HCT116 (cell line): Measurements from ENCODE around the gene GPR32. TPM values are rescaled to one million over a fixed set of nuclear protein-coding genes. Genes with fewer than 3 reads are reported as not detected.

Experiments used
- ATAC-seq: fragments of 200-7000 bp; cut with Tn5 transposase; 2 replicates; pipeline ENCODE4 v1.9.1; 2020; ENCODE audit warnings: mild to moderate bottlenecking, moderate library complexity
- BruUV-seq: library from RNA; stranded (reverse); fragments of 400-500 nt; replicated peaks from 2 replicates; lab custom pipeline; 2021; lab: Mats Ljungman, UMichigan
- CTCF ChIA-PET: fragments of 300-600 bp; sonication (Branson Sonifier 250); formaldehyde crosslinking; loops from one replicate; lab custom pipeline; 2021; ENCODE audit warnings: antibody characterized with exemption; lab: Charles Lee
- POLR2A ChIA-PET: fragments of 300-600, 350-600 bp; sonication (Branson Sonifier 250); formaldehyde crosslinking; loops from one replicate; lab custom pipeline; 2021; ENCODE audit warnings: antibody characterized with exemption; lab: Charles Lee
- RAD21 ChIA-PET, 2 experiments: fragments of 300-600 bp; sonication (Branson Sonifier 250); formaldehyde crosslinking; loops; one replicate each; lab custom pipeline; 2023; ENCODE audit warnings: low total read pairs in 2 of 2; ENCODE audit not compliant: uncharacterized antibody in 2 of 2, unreplicated experiment in 2 of 2, low non-redundant PET in 1 of 2; lab: Charles Lee
- DNase-seq: peaks from one replicate; pipeline ENCODE4 v3.0.0-alpha.2; 2010; ENCODE audit warnings: low read depth, low spot score
- H2AFZ ChIP-seq: fragments of 200-600 bp; shearing (Covaris generic), sonication (generic); 2 replicates; pipeline ENCODE4 v1.6.1; 2017; ENCODE audit warnings: low read depth, mixed run types, mixed read lengths, antibody characterized with exemption, low read length; ENCODE audit not compliant: poor library complexity, severe bottlenecking
- H3K27ac ChIP-seq: 2 replicates; pipeline ENCODE4 v1.5.1; 2012; ENCODE audit warnings: low read depth, low read length
- H3K27me3 ChIP-seq: fragments of 200-600 bp; sonication (generic); 2 replicates; pipeline ENCODE4 v1.6.1; 2016; ENCODE audit warnings: mixed run types, low read length, mixed read lengths; ENCODE audit not compliant: insufficient read depth
- H3K36me3 ChIP-seq, 2 experiments: fragments of 200-500 bp in 1 of 2; fragments of 200-600 bp in 1 of 2; sonication (Bioruptor generic) in 1 of 2; sonication (generic) in 1 of 2; 2 replicates each; pipeline versions ENCODE4 v1.5.1 to v1.6.1; 2014 to 2016; ENCODE audit warnings: low read length in 2 of 2, inconsistent platforms in 1 of 2, mixed read lengths in 1 of 2, mixed run types in 1 of 2; ENCODE audit not compliant: insufficient read depth in 2 of 2, control insufficient read depth in 1 of 2
- H3K4me1 ChIP-seq, 2 experiments: fragments of 200-600 bp in 1 of 2; sonication (generic) in 1 of 2; 2 replicates each; pipeline versions ENCODE4 v1.5.1 to v1.6.1; 2012 to 2017; ENCODE audit warnings: low read length in 2 of 2, inconsistent platforms in 1 of 2, mild to moderate bottlenecking in 1 of 2, mixed read lengths in 1 of 2, mixed run types in 1 of 2, moderate library complexity in 1 of 2; ENCODE audit not compliant: insufficient read depth in 2 of 2, control insufficient read depth in 1 of 2
- H3K4me2 ChIP-seq: fragments of 200-600 bp; sonication (generic); 2 replicates; pipeline ENCODE4 v1.6.1; 2017; ENCODE audit warnings: mixed run types, low read length, mixed read lengths
- H3K4me3 ChIP-seq, 2 experiments: fragments of 200-600 bp in 1 of 2; sonication (generic) in 1 of 2; replicated peaks in 1 of 2; 2 replicates each; pipeline ENCODE4 v1.5.1; 2011 to 2016; ENCODE audit warnings: low read length in 2 of 2, control low read depth in 1 of 2, low read depth in 1 of 2, mild to moderate bottlenecking in 1 of 2, mixed read lengths in 1 of 2, mixed run types in 1 of 2
- H3K79me2 ChIP-seq: fragments of 200-600 bp; sonication (generic); 2 replicates; pipeline ENCODE4 v1.6.1; 2017; ENCODE audit warnings: mild to moderate bottlenecking, mixed run types, low read length, moderate library complexity, mixed read lengths; ENCODE audit not compliant: insufficient read depth
- H3K9ac ChIP-seq: fragments of 200-600 bp; sonication (generic); 2 replicates; pipeline ENCODE4 v1.6.1; 2016; ENCODE audit warnings: low read length, mixed read lengths
- H3K9me2 ChIP-seq: fragments of 200-600 bp; sonication (generic), shearing (Covaris generic); 2 replicates; pipeline ENCODE4 v1.6.1; 2017; ENCODE audit warnings: mixed run types, mild to moderate bottlenecking, moderate library complexity; ENCODE audit not compliant: insufficient read depth
- H3K9me3 ChIP-seq, 2 experiments: fragments of 200-500 bp in 1 of 2; fragments of 200-600 bp in 1 of 2; sonication (Bioruptor generic) in 1 of 2; sonication (generic) in 1 of 2; 2 replicates each; pipeline ENCODE4 v1.6.1; 2014 to 2017; ENCODE audit warnings: low read length in 2 of 2, mixed read lengths in 2 of 2, inconsistent platforms in 1 of 2, low read depth in 1 of 2, mild to moderate bottlenecking in 1 of 2, mixed run types in 1 of 2, moderate library complexity in 1 of 2; ENCODE audit not compliant: control insufficient read depth in 1 of 2, insufficient read depth in 1 of 2
- H4K20me1 ChIP-seq: fragments of 200-600 bp; sonication (generic), shearing (Covaris generic); 2 replicates; pipeline ENCODE4 v1.6.1; 2017; ENCODE audit warnings: mixed run types, mild to moderate bottlenecking, moderate library complexity; ENCODE audit not compliant: insufficient read depth
- ATF3 ChIP-seq: IDR thresholded peaks from 2 replicates; pipeline ENCODE4 v1.6.1; 2012
- CBX3 ChIP-seq: IDR thresholded peaks from 2 replicates; pipeline ENCODE4 v1.6.1; 2012; ENCODE audit warnings: low read depth
- CEBPB ChIP-seq: IDR thresholded peaks from 2 replicates; pipeline ENCODE4 v1.6.1; 2012; ENCODE audit warnings: low read depth
- CTCF ChIP-seq, 3 experiments: fragments of 200-600 bp in 1 of 3; sonication (generic) in 1 of 3; IDR thresholded peaks in 2 of 3; conservative IDR thresholded peaks in 1 of 3; 2 replicates each; pipeline ENCODE4 v1.5.1; 2012 to 2017; ENCODE audit warnings: low read depth in 2 of 3, low read length in 2 of 3, antibody characterized with exemption in 1 of 3, borderline replicate concordance in 1 of 3, control low read depth in 1 of 3, mild to moderate bottlenecking in 1 of 3, mixed read lengths in 1 of 3, mixed run types in 1 of 3, moderate library complexity in 1 of 3; ENCODE audit not compliant: insufficient read depth in 1 of 3
- EGR1 ChIP-seq: IDR thresholded peaks from 2 replicates; pipeline ENCODE4 v1.6.1; 2012; ENCODE audit warnings: low read depth
- EZH2 ChIP-seq: fragments of 200-600 bp; sonication (generic); IDR thresholded peaks from 2 replicates; pipeline ENCODE4 v1.6.1; 2017; ENCODE audit warnings: antibody characterized with exemption, mixed run types
- EZH2phosphoT487 ChIP-seq: fragments of 200-600 bp; IDR thresholded peaks from 2 replicates; pipeline ENCODE4 v1.6.1; 2018; ENCODE audit warnings: antibody characterized with exemption, borderline replicate concordance
- FOSL1 ChIP-seq: IDR thresholded peaks from 2 replicates; pipeline ENCODE4 v1.6.1; 2012; ENCODE audit warnings: low read depth
- POLR2A ChIP-seq: IDR thresholded peaks from 2 replicates; pipeline ENCODE4 v1.7.0; 2011; ENCODE audit warnings: borderline replicate concordance; ENCODE audit not compliant: insufficient read depth, insufficient read length; ENCODE audit errors: extremely low read depth
- POLR2AphosphoS5 ChIP-seq: IDR thresholded peaks from 2 replicates; pipeline ENCODE4 v1.6.1; 2011; ENCODE audit warnings: mild to moderate bottlenecking, low read depth, low read length, moderate library complexity
- SIN3A ChIP-seq: IDR thresholded peaks from 2 replicates; pipeline ENCODE4 v1.6.1; 2012; ENCODE audit warnings: low read depth
- SP1 ChIP-seq: IDR thresholded peaks from 2 replicates; pipeline ENCODE4 v1.6.1; 2012; ENCODE audit warnings: low read depth
- SRF ChIP-seq: IDR thresholded peaks from 2 replicates; pipeline ENCODE4 v1.6.1; 2012; ENCODE audit warnings: low read depth
- TCF7L2 ChIP-seq: IDR thresholded peaks from 2 replicates; pipeline ENCODE4 v1.7.0; 2011; ENCODE audit warnings: borderline replicate concordance, inconsistent platforms; ENCODE audit not compliant: insufficient read depth, insufficient read length; ENCODE audit errors: extremely low read depth
- YY1 ChIP-seq: IDR thresholded peaks from 2 replicates; pipeline ENCODE4 v1.6.1; 2011; ENCODE audit warnings: low read length, low read depth, moderate library complexity, mild to moderate bottlenecking; ENCODE audit not compliant: insufficient replicate concordance; ENCODE audit errors: extremely low read depth
- ZNF274 ChIP-seq: fragments of 200-500 bp; sonication (Bioruptor generic); IDR thresholded peaks from 2 replicates; pipeline ENCODE4 v1.6.1; 2014; ENCODE audit warnings: mild to moderate bottlenecking, low read depth, low read length, inconsistent platforms
- intact Hi-C: fragments of 100-400 bp; cut with micrococcal nuclease; formaldehyde crosslinking; loops from 2 replicates; pipeline ENCODE4 v1.10.0; 2022
- total RNA-seq: library from RNA; stranded (reverse); gene quantifications from one replicate; pipeline ENCODE4 v1.2.1, GENCODE V29; 2021; ENCODE audit not compliant: unreplicated experiment
- TF ChIP-seq, protein P1 (sequence below): IDR thresholded peaks from 2 replicates; pipeline ENCODE4 v1.6.1; 2011; ENCODE audit warnings: mild to moderate bottlenecking, low read length, moderate library complexity; ENCODE audit not compliant: insufficient replicate concordance; ENCODE audit errors: extremely low read depth
- TF ChIP-seq, protein P2 (sequence below): IDR thresholded peaks from 2 replicates; pipeline ENCODE4 v1.6.1; 2012

The GPR32 gene
- total RNA-seq, 1 experiment from 2014 or later = not detected

DNA sequence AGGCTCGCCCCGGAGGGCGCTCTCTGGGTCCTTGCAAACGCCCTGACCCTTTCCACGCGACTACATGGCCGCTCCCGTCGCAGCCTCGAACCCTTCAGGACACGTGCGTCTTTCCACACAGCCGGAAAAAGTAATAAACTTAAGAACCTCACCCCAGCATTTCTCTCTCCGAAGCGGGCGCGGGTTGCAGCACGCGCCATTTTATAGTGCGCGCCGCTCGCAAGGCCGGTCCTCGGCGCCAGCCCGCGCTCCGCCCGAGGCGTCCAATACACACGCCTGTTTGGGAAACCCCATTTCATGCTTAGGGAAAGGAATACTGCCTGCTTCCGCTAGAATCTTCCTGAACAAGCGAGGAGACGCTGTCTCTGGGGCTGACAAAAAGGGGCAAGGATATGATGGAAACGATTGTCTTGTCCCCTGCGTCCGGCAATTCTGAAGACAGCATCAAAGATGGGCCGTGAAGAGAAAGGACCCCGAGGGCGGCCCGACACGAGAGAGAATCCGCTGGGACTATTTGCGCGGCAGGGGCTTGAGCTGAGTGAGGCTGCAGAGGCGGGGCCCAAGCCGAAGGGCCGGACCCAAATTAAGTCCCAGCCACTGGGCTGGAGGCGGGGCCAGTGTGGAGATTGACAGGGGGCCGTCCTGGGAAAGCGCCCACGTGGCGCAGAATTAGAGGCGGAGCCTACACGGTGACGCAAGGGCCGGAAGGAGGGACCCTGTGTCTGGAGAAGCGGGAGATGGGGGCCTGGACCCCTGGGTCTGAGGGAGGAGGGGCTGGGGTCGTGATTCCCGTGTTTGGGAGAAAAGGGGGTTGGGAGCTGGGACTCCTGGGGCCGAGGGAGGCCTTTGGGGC is 34.4 kb downstream of the GPR32 start (continued):
- TF ChIP-seq, protein P1, sequence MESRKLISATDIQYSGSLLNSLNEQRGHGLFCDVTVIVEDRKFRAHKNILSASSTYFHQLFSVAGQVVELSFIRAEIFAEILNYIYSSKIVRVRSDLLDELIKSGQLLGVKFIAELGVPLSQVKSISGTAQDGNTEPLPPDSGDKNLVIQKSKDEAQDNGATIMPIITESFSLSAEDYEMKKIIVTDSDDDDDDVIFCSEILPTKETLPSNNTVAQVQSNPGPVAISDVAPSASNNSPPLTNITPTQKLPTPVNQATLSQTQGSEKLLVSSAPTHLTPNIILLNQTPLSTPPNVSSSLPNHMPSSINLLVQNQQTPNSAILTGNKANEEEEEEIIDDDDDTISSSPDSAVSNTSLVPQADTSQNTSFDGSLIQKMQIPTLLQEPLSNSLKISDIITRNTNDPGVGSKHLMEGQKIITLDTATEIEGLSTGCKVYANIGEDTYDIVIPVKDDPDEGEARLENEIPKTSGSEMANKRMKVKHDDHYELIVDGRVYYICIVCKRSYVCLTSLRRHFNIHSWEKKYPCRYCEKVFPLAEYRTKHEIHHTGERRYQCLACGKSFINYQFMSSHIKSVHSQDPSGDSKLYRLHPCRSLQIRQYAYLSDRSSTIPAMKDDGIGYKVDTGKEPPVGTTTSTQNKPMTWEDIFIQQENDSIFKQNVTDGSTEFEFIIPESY = peak; percentile 25
- TF ChIP-seq, protein P2, sequence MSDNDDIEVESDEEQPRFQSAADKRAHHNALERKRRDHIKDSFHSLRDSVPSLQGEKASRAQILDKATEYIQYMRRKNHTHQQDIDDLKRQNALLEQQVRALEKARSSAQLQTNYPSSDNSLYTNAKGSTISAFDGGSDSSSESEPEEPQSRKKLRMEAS = peak; percentile 94
- TF ChIP-seq EGR1 (no peak), SP1 (peak; percentile 95)

GRCh38 chr19:50808856-50809255 is 38.6 kb downstream of the GPR32 start:
- no TSS peak for BruUV-seq
- DNase-seq (no peak), ATAC-seq (no peak)
- Histone ChIP-seq H3K9me2 (no peaks in the 10 kb centered on the region), H3K36me3 (no peaks in the 10 kb centered on the region), H3K4me2 (no peak overlapping the region), H4K20me1 (0 out of 2 replicates have a peak, but pooled peaks cover under 1% of the 10 kb centered on the region), H3K9ac (no peak overlapping the region), H3K27ac (no peak overlapping the region), H3K4me1 (peaks cover 0 to 9% of the 10 kb centered on the region in 2 experiments; a peak in 2 of 4 replicates), H3K9me3 (no peaks in the 10 kb centered on the region), H2AFZ (no peak overlapping the region), H3K27me3 (no peaks in the 10 kb centered on the region), H3K4me3 (no peak overlapping the region), H3K79me2 (peaks cover 6% of the 10 kb centered on the region)
- intact Hi-C loops = no loop called here
- POLR2A ChIA-PET = no interaction called here
- RAD21 ChIA-PET = no interaction called here
- CTCF ChIA-PET = no interaction called here
- no peak for TF ChIP-seq ATF3
- TF ChIP-seq CTCF (IDR thresholded peaks at IDR 0.05 in 2 of 3, conservative IDR thresholded peaks at IDR 0.05 in 1 of 3; ENCODE audit: borderline replicate concordance in 1 of 3, insufficient read depth in 1 of 3, low read depth in 2 of 3, low read length in 2 of 3) = no peak
- TF ChIP-seq SRF = no peak
- no peak for TF ChIP-seq FOSL1
- no peak for TF ChIP-seq TCF7L2
- TF ChIP-seq POLR2AphosphoS5 = no peak
- TF ChIP-seq EZH2 = no peak
- no peak for TF ChIP-seq YY1
- TF ChIP-seq CBX3 = no peak
- TF ChIP-seq ZNF274 = no peak
- no peak for TF ChIP-seq EZH2phosphoT487
- no peak for TF ChIP-seq CEBPB
- TF ChIP-seq POLR2A = no peak
- no peak for TF ChIP-seq SP1
- TF ChIP-seq SIN3A = no peak
